ENCODE measurements around the gene CREB1.
A peak's percentile ranks its signal among the peaks of the same experiment; 100 is the strongest.

The CREB1 gene

DNA sequence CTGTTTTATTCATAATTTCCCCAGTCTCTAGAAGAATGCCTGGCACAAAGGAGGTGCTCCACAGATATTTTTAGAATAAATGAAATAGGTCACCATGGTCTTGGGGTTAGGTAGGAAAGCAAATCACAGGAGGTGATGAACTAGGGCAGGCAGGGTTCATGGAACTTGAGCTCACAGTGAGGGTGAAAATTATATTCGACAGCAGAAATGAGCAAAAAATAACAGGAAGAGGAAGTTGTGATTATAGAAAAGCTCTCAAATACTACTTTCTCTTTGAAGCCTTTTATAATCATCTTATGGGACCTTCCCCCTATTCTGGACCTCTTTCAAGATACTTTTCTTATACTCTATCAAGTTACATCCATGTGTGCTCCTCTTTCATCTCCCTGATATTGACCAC, 4.5 kb upstream of the CREB1 start:
- H3K4me3 ChIP-seq (ENCODE audit: low read depth, low read length): no peak overlapping the region
- TF ChIP-seq CTCF (IDR thresholded peaks at IDR 0.05; ENCODE audit: borderline replicate concordance, insufficient read depth, low read depth, low read length): no peak

- TF ChIP-seq CTCF (IDR thresholded peaks at IDR 0.05; ENCODE audit: borderline replicate concordance, insufficient read depth, low read depth, low read length): no peak
- peak overlapping the region; percentile 78 for H3K4me3 ChIP-seq (ENCODE audit: low read depth, low read length)
Measured at GRCh38 chr2:207528980-207529329, 807 bp upstream of the CREB1 start.

- peak overlapping the region; percentile 64 for H3K4me3 ChIP-seq (ENCODE audit: low read depth, low read length)
- no peak for TF ChIP-seq CTCF (IDR thresholded peaks at IDR 0.05; ENCODE audit: borderline replicate concordance, insufficient read depth, low read depth, low read length)
Measured at GRCh38 chr2:207530160-207531031, 634 bp downstream of the CREB1 start.

GRCh38 chr2:207531032-207531952, 1.5 kb downstream of the CREB1 start:
- TF ChIP-seq CTCF (IDR thresholded peaks at IDR 0.05; ENCODE audit: borderline replicate concordance, insufficient read depth, low read depth, low read length): no peak
- H3K4me3 ChIP-seq (ENCODE audit: low read depth, low read length): peak overlapping the region; percentile 64

- no peak for TF ChIP-seq CTCF (IDR thresholded peaks at IDR 0.05; ENCODE audit: borderline replicate concordance, insufficient read depth, low read depth, low read length)
- no peak overlapping the region for H3K4me3 ChIP-seq (ENCODE audit: low read depth, low read length)
Measured at GRCh38 chr2:207532676-207533075, 2.9 kb downstream of the CREB1 start.

DNA sequence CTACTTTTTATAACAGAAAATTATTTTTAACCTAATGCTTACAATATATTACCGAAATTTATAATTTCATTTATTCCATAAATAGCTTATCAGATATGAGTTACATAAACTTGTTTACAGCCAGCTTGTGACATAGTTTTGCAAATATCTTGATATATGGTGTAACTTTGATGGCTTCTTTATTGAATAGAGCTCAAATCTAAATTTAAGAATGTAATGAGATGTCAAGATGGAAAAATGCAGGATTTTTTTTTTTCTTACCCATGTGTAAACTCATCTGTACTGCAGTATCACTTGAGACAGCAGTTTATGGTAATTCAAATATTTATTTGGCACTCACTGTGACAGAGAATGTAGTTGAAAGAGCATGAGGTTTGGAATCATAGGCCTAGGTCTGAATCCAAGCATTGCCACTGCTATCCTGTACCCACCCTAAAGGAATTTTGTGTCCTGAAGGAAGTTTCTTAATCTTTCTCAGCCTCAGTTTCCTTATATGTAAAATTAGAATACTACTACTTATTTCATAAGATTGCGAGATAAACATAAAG, 3.8 kb downstream of the CREB1 start:
- no peak for TF ChIP-seq CTCF (IDR thresholded peaks at IDR 0.05; ENCODE audit: borderline replicate concordance, insufficient read depth, low read depth, low read length)
- no peak overlapping the region for H3K4me3 ChIP-seq (ENCODE audit: low read depth, low read length)

Data from GM12875 (cell line).